GM13976 (cell line): ENCODE results near the gene IL1RL1.

Experiments used
- DNase-seq: peaks from one replicate; pipeline ENCODE4 v3.0.0; 2012; ENCODE audit warnings: low spot score
- CTCF ChIP-seq: IDR thresholded peaks from 2 replicates; pipeline ENCODE4 v1.5.1; 2012; ENCODE audit warnings: borderline replicate concordance, mild to moderate bottlenecking; ENCODE audit not compliant: insufficient read depth; ENCODE audit errors: extremely low read depth, missing control alignments, control extremely low read depth
- in situ Hi-C: fragments of 300-500 bp; cut with MboI; formaldehyde crosslinking; loops from one replicate; pipeline ENCODE4 v1.12.0; 2022; ENCODE audit warnings: low sequenced_read_pairs, mixed read lengths, inconsistent platforms; ENCODE audit not compliant: unreplicated experiment

The IL1RL1 gene

GRCh38 chr2:102331311-102331980 lies 20.1 kb downstream of the IL1RL1 start:
- no peak for DNase-seq
- in situ Hi-C loops, result no loop called here
- TF ChIP-seq CTCF, result no peak

GRCh38 chr2:102334486-102334885 lies 23.1 kb downstream of the IL1RL1 start:
- no peak for TF ChIP-seq CTCF
- in situ Hi-C loops, result no loop called here
- DNase-seq, result no peak

GRCh38 chr2:102335871-102336366 lies 24.6 kb downstream of the IL1RL1 start:
- no peak for TF ChIP-seq CTCF
- no peak for DNase-seq
- in situ Hi-C loops, result no loop called here

DNA sequence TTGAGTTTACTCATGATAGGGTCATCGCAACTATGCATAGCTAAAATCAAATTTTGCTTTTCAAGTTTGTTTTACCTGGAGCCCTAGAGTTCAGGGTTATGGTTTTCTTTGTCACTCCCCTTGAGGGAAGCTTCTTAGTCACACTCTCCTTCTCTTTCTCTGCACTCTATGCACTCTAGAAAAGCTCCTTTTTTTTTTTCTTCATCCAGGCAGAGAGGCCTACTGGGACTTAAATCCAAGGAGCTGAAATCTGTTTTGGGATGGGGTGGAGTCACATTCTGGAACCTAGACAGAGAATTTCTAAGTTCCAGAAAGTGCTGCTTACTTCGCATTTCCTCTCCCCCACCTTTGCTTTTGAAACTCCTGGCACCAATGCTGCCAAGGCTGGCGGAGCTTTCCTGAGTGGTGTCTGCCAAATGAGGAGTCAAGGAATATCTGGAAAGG lies 25.2 kb downstream of the IL1RL1 start:
- in situ Hi-C loops, result no loop called here
- no peak for DNase-seq
- no peak for TF ChIP-seq CTCF

DNA sequence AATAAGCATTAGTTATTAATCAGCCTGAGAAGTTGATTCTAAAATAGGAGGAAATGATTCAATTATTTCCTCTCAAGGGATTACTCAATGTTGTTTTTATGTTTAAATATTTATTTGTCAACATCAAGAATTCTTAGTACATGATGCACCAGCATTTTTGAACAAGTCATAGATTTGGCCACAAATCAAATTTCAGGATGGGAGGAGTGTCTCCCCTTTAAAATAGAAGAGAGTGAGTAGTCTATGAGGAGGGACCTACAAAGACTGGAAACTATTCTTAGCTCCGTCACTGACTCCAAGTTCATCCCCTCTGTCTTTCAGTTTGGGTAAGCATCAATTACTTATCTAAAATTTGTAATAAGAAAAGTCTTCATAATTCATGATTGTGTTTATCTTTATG lies 25.6 kb downstream of the IL1RL1 start:
- in situ Hi-C loops, result no loop called here
- no peak for TF ChIP-seq CTCF
- no peak for DNase-seq

GRCh38 chr2:102337481-102338386 lies 26.4 kb downstream of the IL1RL1 start:
- TF ChIP-seq CTCF, result no peak
- in situ Hi-C loops, result no loop called here
- DNase-seq, result no peak
